Effector memory CD8-positive, alpha-beta T cell (primary cell): ENCODE measurements around the gene CENPX.

Experiments used
- ATAC-seq: fragments of 150-1000 bp; cut with Tn5 transposase; replicated peaks from 2 replicates; pipeline ENCODE4 v1.10.0; 2021; ENCODE audit warnings: mild to moderate bottlenecking, moderate library complexity
- DNase-seq, 3 experiments: peaks; one replicate each; pipeline ENCODE4 v3.0.0; 2021
- H3K27ac Mint-ChIP-seq, 2 donors: one replicate each; pipeline ENCODE4 v1.8.0; 2022; ENCODE audit warnings: mild to moderate bottlenecking in 2 of 2, mixed read lengths in 2 of 2, moderate library complexity in 2 of 2
- H3K27me3 Mint-ChIP-seq, 2 donors: one replicate each; pipeline ENCODE4 v1.8.0; 2022; ENCODE audit warnings: mixed read lengths in 2 of 2
- H3K36me3 Mint-ChIP-seq: one replicate; pipeline ENCODE4 v1.8.0; 2022; ENCODE audit warnings: mild to moderate bottlenecking, moderate library complexity, mixed read lengths; ENCODE audit not compliant: insufficient read depth
- H3K4me1 Mint-ChIP-seq, 2 donors: one replicate each; pipeline ENCODE4 v1.8.0; 2022; ENCODE audit warnings: low read depth in 2 of 2, mixed read lengths in 2 of 2
- H3K4me3 Mint-ChIP-seq, 2 donors: one replicate each; pipeline ENCODE4 v1.8.0; 2022; ENCODE audit warnings: mild to moderate bottlenecking in 2 of 2, mixed read lengths in 2 of 2, moderate library complexity in 2 of 2
- H3K9me3 Mint-ChIP-seq, 2 donors: one replicate each; pipeline ENCODE4 v1.8.0; 2022; ENCODE audit warnings: mixed read lengths in 2 of 2

CENPX gene

GRCh38 chr17:82019690-82020571 is 2.7 kb downstream of the CENPX start:
- Mint-ChIP-seq H3K9me3 (no peaks in the 10 kb centered on the region), H3K36me3 (peaks cover 8% of the 10 kb centered on the region), H3K27ac (no peak overlapping the region), H3K4me1 (peaks cover 10 to 23% of the 10 kb centered on the region in 2 donors), H3K4me3 (peak overlapping the region; percentile 12 to 39), H3K27me3 (no peaks in the 10 kb centered on the region)
- ATAC-seq, result no peak
- peak; percentile 53 to 60 (median 58) for DNase-seq

GRCh38 chr17:82018989-82019689 is 3.5 kb downstream of the CENPX start:
- DNase-seq (no peak), ATAC-seq (no peak)
- H3K27ac Mint-ChIP-seq, result no peak overlapping the region
- H3K36me3 Mint-ChIP-seq, result peaks cover 8% of the 10 kb centered on the region
- no peaks in the 10 kb centered on the region for H3K27me3 Mint-ChIP-seq
- peaks cover 10 to 22% of the 10 kb centered on the region in 2 donors for H3K4me1 Mint-ChIP-seq
- H3K9me3 Mint-ChIP-seq, result no peaks in the 10 kb centered on the region
- H3K4me3 Mint-ChIP-seq, result no peak overlapping the region

DNA sequence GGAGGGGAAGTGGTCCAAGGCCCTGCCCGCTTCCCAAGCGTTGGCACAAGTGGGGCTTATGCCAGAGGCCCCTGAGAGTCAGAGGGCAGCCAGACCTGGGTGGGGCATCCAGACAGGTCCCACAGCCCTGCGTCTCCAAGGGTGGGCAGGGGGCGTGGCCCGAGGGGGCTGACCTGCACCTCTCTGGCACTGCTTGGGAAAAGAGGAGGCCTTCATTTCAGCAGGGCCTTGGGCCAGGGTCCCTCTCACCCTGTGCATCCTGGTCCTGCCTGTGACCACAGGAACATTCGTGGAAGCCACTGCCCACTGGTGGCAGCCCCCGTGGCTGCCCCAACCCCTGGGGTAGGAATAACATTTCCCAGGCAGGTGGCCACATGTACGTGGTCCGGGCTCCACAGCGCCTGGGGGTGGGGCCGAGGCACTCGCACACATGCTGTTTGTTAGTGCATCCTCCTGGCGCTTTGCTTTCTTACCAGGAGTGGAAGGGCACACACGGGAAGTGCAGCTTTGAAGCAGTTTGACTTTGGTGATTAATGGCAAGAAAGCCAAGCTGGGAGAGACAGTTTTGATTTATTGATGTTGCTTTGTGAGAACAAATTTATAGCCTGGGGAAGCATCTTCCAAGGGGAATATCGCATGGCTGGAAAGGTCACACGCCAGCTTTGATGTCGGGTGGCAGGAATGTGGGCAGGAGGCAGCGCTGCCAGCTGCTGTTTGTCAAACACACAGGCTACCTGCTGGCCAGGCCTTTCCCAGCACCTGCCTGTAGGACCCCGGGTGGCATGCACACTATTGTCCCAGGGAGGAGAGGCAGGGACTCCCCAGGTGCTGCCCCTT is 4.3 kb downstream of the CENPX start:
- H3K27ac Mint-ChIP-seq, result no peak overlapping the region

GRCh38 chr17:82017612-82018151 is 5.0 kb downstream of the CENPX start:
- no peak for DNase-seq
- no peaks in the 10 kb centered on the region for H3K27me3 Mint-ChIP-seq
- no peak for ATAC-seq
- no peak overlapping the region for H3K4me3 Mint-ChIP-seq
- H3K4me1 Mint-ChIP-seq, result peaks cover 10 to 16% of the 10 kb centered on the region in 2 donors
- H3K9me3 Mint-ChIP-seq, result no peaks in the 10 kb centered on the region
- no peak overlapping the region for H3K27ac Mint-ChIP-seq
- peaks cover 3% of the 10 kb centered on the region for H3K36me3 Mint-ChIP-seq

More for the DNA sequence above, 4.3 kb downstream of the CENPX start:
- peaks cover 8% of the 10 kb centered on the region for H3K36me3 Mint-ChIP-seq
- H3K27me3 Mint-ChIP-seq, result no peaks in the 10 kb centered on the region
- no peaks in the 10 kb centered on the region for H3K9me3 Mint-ChIP-seq
- DNase-seq, result no peak
- no peak overlapping the region for H3K4me3 Mint-ChIP-seq
- H3K4me1 Mint-ChIP-seq, result peaks cover 10 to 16% of the 10 kb centered on the region in 2 donors
- ATAC-seq, result no peak

DNA sequence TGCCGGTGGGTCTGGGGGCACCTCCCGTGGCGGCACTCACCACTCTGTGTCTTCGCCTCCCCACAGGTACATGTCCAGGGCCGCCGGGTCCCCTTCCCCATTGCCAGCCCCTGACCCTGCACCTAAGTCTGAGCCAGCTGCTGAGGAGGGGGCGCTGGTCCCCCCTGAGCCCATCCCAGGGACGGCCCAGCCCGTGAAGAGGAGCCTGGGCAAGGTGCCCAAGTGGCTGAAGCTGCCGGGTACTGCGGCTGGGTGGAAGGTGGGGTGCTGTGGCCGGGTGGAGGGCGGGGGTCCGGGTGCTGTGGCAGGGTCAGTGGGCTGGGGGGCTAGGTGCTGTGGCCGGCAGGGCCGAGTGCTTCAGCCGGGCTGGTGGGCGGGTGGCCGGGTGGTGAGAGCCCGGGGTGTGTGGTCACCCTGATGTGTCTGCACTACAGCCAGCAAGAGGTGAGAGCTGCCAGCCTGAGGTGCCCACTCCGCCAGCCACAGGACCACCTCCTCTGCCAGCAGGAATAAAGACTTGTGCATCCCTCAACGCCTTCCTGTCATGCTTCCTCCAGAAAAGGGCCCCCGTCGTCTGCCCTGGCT is 5.7 kb downstream of the CENPX start:
- Mint-ChIP-seq H3K27me3 (no peaks in the 10 kb centered on the region), H3K9me3 (no peaks in the 10 kb centered on the region), H3K4me3 (no peak overlapping the region), H3K4me1 (peaks cover 8 to 14% of the 10 kb centered on the region in 2 donors), H3K36me3 (peaks cover 3% of the 10 kb centered on the region), H3K27ac (no peak overlapping the region)
- DNase-seq (no peak), ATAC-seq (no peak)

DNA sequence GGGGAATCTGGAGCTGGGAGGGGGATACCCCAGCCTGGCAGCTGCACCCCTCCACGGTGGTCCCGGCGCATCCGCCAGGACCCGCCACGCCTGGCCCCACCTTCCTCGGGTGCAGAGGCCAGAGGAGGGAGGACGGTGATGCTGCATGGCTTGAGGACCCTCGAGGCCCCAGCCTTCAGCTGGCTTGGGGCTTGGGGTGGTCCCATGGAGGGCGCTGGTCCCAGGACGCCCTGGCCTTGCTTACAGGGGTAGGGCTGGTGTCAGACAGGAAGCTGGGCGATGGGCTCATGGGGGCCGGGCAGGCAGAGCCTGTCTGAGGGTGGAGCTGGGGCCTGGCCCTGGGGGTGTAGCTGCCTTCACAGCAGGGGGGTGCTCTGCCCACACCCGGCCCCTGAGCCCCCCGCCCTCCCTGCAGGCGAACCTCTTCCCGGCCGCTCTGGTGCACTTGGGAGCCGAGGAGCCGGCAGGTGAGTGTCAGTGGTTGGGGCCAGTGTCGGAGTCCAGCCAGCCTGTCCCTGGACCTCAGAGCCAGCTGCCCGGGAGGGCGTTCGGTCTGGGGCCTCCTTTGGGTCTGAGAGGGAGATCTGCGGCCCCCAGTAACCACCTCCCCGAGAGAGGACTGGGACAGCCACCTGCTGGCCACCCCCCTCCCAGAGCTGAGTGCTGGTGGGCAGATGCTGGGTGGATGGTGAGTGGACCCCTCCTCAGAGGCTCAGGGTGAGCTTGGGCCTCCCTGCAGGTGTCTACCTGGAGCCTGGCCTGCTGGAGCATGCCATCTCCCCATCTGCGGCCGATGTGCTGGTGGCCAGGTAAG is 6.4 kb downstream of the CENPX start:
- no peaks in the 10 kb centered on the region for H3K9me3 Mint-ChIP-seq
- DNase-seq, result no peak
- ATAC-seq, result no peak
- no peak overlapping the region for H3K27ac Mint-ChIP-seq
- no peak overlapping the region for H3K4me3 Mint-ChIP-seq
- no peaks in the 10 kb centered on the region for H3K27me3 Mint-ChIP-seq
- H3K36me3 Mint-ChIP-seq, result no peaks in the 10 kb centered on the region
- H3K4me1 Mint-ChIP-seq, result peaks cover 1 to 8% of the 10 kb centered on the region in 2 donors

- H3K4me3 Mint-ChIP-seq, result no peak overlapping the region
- no peak for ATAC-seq
- H3K4me1 Mint-ChIP-seq, result peaks cover 0 to 4% of the 10 kb centered on the region in 2 donors
- DNase-seq, result no peak
- H3K27ac Mint-ChIP-seq, result no peak overlapping the region
- no peaks in the 10 kb centered on the region for H3K27me3 Mint-ChIP-seq
- no peaks in the 10 kb centered on the region for H3K36me3 Mint-ChIP-seq
- no peaks in the 10 kb centered on the region for H3K9me3 Mint-ChIP-seq
These were observed 7.2 kb downstream of the CENPX start for GRCh38 chr17:82015311-82015971.

DNA sequence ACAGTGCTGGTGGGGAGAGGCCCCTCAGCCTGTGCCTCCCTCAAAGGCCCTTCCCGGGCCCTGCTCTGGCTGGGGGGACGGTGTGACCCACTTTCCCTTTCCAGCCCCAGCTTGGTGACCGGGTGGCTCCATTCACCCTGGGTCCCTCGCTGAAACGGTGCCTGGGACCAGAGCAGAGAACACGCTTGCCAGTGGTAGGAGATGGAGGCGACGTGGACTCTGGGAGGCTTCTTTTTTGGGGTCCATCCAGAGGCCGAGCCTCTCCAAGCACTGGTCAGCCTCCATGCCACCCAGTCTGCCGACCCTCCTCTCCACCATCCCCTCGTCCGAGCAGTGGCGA is 7.7 kb downstream of the CENPX start:
- Mint-ChIP-seq H3K36me3 (no peaks in the 10 kb centered on the region), H3K4me1 (peaks cover 0 to under 1% of the 10 kb centered on the region in 2 donors), H3K9me3 (no peaks in the 10 kb centered on the region), H3K4me3 (no peak overlapping the region), H3K27me3 (no peaks in the 10 kb centered on the region), H3K27ac (no peak overlapping the region)
- ATAC-seq, result no peak
- no peak for DNase-seq

DNA sequence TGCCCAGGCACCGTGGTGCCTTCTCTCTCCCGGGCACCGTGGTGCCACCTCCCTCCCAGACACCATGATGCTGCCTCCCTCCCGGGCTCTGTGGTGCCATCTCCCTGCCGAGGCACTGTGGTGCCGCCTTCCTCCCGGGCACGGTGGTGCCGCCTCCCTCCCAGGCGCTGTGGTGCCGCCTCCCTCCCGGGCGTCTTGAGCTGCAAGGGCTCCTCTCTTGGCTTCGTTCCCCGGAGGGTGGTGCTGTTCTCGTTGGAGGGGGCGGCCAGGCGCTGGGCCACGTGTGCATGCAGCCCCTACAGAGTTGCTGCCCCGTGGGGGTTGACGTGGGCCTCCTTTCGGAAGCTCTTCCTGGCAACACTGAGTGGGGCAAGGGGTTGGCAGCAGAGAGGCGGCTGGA is 8.2 kb downstream of the CENPX start:
- Mint-ChIP-seq H3K4me1 (no peaks in the 10 kb centered on the region), H3K9me3 (no peaks in the 10 kb centered on the region), H3K27me3 (no peaks in the 10 kb centered on the region), H3K4me3 (no peak overlapping the region), H3K27ac (peak overlapping the region in 1 of 2 donors; percentile 62), H3K36me3 (no peaks in the 10 kb centered on the region)
- DNase-seq, result no peak
- no peak for ATAC-seq

GRCh38 chr17:82013772-82014321 is 8.8 kb downstream of the CENPX start:
- H3K9me3 Mint-ChIP-seq, result no peaks in the 10 kb centered on the region
- no peaks in the 10 kb centered on the region for H3K4me1 Mint-ChIP-seq
- H3K27ac Mint-ChIP-seq, result peak overlapping the region in 1 of 2 donors; percentile 62
- DNase-seq (no peak), ATAC-seq (no peak)
- H3K36me3 Mint-ChIP-seq, result no peaks in the 10 kb centered on the region
- H3K27me3 Mint-ChIP-seq, result no peaks in the 10 kb centered on the region
- no peak overlapping the region for H3K4me3 Mint-ChIP-seq

GRCh38 chr17:82013341-82013740 is 9.3 kb downstream of the CENPX start:
- no peaks in the 10 kb centered on the region for H3K27me3 Mint-ChIP-seq
- no peak for ATAC-seq
- H3K4me3 Mint-ChIP-seq, result no peak overlapping the region
- H3K27ac Mint-ChIP-seq, result peak overlapping the region in 1 of 2 donors; percentile 59
- no peaks in the 10 kb centered on the region for H3K9me3 Mint-ChIP-seq
- DNase-seq, result no peak
- no peaks in the 10 kb centered on the region for H3K4me1 Mint-ChIP-seq
- no peaks in the 10 kb centered on the region for H3K36me3 Mint-ChIP-seq
